Cardiac fibroblast (primary cell): ENCODE measurements around the gene WDR59.

Source experiments
- DNase-seq, 2 donors: peaks; one replicate each; pipeline versions ENCODE4 v3.0.0 to v3.0.0-alpha.2; 2010; ENCODE audit warnings: low read depth in 2 of 2
- H3K4me3 ChIP-seq, 2 donors: replicated peaks in 1 of 2; 1 replicate in 1 of 2; 2 replicates in 1 of 2; pipeline ENCODE4 v1.5.1; 2011; ENCODE audit warnings: low read depth in 2 of 2, low read length in 2 of 2, mild to moderate bottlenecking in 2 of 2, moderate library complexity in 1 of 2
- TF ChIP-seq, protein P1 (sequence below): IDR thresholded peaks from one replicate; pipeline ENCODE4 v1.5.1; 2011; ENCODE audit warnings: low read depth, mild to moderate bottlenecking, low read length, inconsistent platforms

The WDR59 gene

DNA sequence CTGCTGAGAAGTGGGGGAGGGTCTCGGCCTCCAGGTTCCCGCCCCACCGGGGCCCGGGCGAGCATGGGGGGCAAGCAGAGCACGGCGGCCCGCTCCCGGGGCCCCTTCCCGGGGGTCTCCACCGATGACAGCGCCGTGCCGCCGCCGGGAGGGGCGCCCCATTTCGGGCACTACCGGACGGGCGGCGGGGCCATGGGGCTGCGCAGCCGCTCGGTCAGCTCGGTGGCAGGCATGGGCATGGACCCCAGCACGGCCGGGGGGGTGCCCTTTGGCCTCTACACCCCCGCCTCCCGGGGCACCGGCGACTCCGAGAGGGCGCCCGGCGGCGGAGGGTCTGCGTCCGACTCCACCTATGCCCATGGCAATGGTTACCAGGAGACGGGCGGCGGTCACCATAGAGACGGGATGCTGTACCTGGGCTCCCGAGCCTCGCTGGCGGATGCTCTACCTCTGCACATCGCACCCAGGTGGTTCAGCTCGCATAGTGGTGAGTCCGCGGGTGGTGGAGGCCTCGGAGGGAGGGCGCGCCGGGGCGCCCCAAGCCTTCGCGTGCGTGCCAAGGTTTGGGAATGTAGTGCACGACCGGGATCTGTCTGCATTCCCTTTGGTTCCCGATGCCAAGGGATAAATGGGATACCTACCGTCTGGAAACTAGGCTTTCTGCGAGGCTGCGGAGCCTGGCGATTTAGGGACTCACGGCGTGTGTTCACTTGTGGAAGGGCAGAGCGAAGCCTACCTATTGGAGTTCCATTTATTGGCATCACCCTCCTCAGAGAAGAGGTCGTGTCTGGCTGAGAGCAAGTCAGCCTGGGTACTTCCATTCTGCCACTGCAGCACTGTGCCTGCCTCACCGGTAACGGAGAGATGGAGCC is 14.9 kb upstream of the WDR59 start:
- H3K4me3 ChIP-seq = peak overlapping the region; percentile 71 to 73
- peak; percentile 27 to 42 for DNase-seq
- TF ChIP-seq, protein P1, sequence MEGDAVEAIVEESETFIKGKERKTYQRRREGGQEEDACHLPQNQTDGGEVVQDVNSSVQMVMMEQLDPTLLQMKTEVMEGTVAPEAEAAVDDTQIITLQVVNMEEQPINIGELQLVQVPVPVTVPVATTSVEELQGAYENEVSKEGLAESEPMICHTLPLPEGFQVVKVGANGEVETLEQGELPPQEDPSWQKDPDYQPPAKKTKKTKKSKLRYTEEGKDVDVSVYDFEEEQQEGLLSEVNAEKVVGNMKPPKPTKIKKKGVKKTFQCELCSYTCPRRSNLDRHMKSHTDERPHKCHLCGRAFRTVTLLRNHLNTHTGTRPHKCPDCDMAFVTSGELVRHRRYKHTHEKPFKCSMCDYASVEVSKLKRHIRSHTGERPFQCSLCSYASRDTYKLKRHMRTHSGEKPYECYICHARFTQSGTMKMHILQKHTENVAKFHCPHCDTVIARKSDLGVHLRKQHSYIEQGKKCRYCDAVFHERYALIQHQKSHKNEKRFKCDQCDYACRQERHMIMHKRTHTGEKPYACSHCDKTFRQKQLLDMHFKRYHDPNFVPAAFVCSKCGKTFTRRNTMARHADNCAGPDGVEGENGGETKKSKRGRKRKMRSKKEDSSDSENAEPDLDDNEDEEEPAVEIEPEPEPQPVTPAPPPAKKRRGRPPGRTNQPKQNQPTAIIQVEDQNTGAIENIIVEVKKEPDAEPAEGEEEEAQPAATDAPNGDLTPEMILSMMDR = no peak

DNA sequence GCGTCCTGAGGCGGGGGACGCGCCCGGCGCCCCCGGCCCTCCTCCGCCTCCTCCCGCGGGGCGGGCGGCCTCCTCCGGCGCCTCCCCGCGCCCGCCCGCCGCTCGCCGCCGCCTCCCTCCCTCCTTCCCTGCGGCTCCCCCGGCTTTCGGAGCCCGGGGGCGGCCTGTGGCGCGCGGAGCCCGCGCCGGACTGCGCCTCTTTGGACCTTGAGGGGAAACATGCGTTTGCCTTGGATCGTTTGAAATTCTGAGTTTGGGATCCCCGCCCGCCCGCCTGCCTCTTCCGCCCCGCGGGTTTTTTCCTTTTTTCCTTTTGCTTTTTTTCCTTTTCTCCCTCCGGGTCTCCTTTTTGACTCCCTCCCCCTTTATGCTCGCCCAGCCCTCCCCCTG is 14.3 kb upstream of the WDR59 start:
- TF ChIP-seq, protein P1 = no peak
- peak; percentile 11 to 33 for DNase-seq

DNA sequence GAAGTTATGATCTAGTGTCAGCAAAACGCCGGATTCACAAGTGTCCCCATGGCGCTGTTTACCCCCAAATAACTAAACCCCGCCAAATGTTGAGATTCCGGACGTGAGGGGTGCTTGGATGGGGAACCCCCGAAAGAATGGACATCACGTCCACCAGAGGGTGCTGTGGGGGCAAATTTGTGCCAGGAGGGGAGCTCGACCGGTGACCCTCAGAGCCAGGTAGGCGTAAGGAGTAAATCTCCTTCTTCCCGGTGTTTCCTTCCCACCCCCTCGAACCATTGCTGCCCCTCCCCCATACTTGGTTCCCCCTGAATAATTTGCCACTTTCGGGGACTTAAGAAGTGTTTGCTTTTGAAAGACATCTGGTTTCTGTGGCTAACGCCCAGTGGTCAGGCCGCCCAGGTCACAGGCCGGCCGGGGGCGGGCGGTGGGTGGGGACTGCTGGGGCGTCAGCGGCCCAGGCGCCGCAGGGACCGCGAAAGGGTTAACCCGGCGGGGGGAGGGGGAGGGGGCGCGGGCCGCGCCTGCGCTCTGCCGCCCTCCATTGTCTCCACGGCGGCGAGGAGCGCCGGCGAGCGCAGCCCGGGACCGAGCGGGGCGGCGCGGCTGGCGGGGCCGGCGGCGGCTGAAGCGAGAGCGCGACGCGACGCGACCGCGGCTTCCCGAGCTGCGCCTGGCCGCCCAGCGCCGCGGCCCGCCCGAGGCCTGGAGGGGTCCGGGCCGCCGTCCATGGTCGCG is 13.7 kb upstream of the WDR59 start, which contains the start of gene ZNRF1:
Gene ZNRF1, plus strand, starts transcription at position 544 of the 738 bp plus-strand sequence. CDS start 648 bp downstream, outside the sequence.
- DNase-seq = peak; percentile 78 to 87
- H3K4me3 ChIP-seq = peak within 1 kb of the TSS; percentile 71 to 73
- TF ChIP-seq, protein P1 = peak; percentile 73

More for the DNA sequence above, 14.3 kb upstream of the WDR59 start:
- H3K4me3 ChIP-seq = peak overlapping the region; percentile 71 to 73

DNA sequence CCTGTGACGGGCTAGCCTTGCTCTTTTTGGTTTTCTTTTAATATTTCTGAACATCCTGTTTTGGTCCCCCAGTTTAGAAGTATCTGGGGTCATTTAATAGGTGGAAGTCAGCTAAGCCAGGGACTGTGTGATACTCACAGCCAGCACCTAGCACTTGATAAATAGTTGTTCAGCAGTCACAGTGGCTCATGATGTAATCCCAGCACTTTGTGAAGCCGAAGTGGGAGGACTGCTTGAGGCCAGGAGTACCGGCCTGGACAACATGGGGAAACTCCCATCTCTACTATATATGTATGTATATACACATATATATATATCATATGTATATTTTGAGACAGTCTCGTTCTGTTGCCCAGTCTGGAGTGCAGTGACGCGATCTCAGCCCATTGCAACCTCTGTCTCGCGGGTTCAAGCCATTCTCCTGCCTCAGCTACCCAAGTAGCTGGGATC is 12.1 kb upstream of the WDR59 start:
- no peak for DNase-seq

DNA sequence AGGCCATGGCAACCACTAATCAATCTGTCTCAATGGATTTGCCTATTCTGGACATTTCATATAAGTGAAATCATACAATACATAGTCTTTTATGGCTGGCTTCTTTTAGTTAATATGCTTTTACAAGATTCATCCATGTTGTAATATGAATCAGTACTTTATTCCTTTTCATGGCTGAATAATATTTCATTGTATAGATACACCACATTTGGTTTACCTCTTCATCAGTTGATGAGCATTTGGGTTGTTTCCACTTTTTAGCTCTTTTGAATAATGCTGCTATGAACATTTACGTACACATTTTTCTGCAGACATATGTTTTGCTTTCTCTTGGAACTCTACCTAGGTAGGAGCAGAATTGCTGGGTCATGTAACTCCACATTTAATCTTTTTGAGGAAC is 11.1 kb upstream of the WDR59 start:
- DNase-seq = no peak
- H3K4me3 ChIP-seq = no peak overlapping the region
- TF ChIP-seq, protein P1 = no peak

More for the DNA sequence above, 12.1 kb upstream of the WDR59 start:
- H3K4me3 ChIP-seq = no peak overlapping the region
- TF ChIP-seq, protein P1 = no peak

DNA sequence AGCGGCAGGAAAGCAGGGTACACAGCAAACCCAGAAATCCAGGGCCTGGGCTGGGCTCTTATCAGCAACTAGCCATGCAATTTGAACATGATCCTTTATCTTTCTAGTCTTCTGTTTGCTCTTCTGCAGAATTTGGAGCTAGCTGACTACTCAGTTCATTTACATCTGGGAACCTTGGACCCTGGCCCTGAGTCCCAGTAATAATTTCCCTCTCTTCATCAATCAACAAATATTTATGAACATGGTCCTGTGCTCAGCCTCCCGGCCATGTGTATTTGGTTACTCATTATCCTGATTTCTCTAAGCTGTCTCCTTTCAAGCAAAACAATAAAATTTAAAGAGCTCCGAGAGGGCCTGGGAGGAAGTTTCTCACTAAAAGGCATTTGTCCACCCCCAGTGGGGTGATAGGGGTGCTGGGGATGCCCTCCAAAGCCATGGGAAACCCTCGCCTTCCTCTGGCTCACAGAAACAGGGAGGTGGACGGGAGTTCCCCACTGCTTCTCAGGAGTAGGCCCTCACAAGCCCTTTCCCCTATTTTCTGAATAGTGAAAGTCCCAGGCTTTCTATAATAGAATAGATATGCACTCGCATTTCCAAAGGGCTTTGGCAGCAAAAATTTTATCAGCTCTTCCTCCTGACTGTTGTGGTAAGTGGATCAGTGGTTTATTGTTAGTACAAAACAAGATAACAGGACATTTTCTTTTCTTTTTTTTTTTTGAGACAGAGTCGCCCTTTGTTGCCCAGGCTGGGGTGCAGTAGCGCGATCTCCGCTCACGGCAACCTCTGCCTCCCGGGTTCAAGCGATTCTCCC is 6.9 kb upstream of the WDR59 start:
- no peak for DNase-seq
- TF ChIP-seq, protein P1 = no peak
- no peak overlapping the region for H3K4me3 ChIP-seq
